Thymus (tissue), 11 donors: Measurements from ENCODE around the gene BTRC. TPM values are rescaled to one million over a fixed set of nuclear protein-coding genes. Genes with fewer than 3 reads are reported as not detected.
A peak's percentile ranks its signal among the peaks of the same experiment; 100 is the strongest.

Experiments used
- DNase-seq, 9 donors: peaks; one replicate each; pipeline ENCODE4 v3.0.0-alpha.2; 2013; ENCODE audit warnings: low spot score in 9 of 9, low read depth in 6 of 9, missing footprints in 1 of 9
- H3K27ac ChIP-seq, 2 donors: one replicate each; pipeline ENCODE4 v1.5.1; 2013; ENCODE audit warnings: control low read depth in 1 of 2, low read depth in 1 of 2, low read length in 1 of 2, mild to moderate bottlenecking in 1 of 2, moderate library complexity in 1 of 2
- H3K27me3 ChIP-seq, 2 donors: one replicate each; pipeline ENCODE4 v1.5.1; 2013; ENCODE audit warnings: low read length in 1 of 2; ENCODE audit not compliant: control insufficient read depth in 2 of 2, insufficient read depth in 1 of 2
- H3K36me3 ChIP-seq, 2 donors: one replicate each; pipeline ENCODE4 v1.5.1; 2013; ENCODE audit warnings: low read length in 1 of 2, mild to moderate bottlenecking in 1 of 2, moderate library complexity in 1 of 2; ENCODE audit not compliant: control insufficient read depth in 2 of 2, insufficient read depth in 2 of 2
- H3K4me1 ChIP-seq, 2 donors: one replicate each; pipeline ENCODE4 v1.5.1; 2013; ENCODE audit warnings: low read length in 2 of 2; ENCODE audit not compliant: control insufficient read depth in 2 of 2, insufficient read depth in 2 of 2
- H3K4me3 ChIP-seq, 2 donors: one replicate each; pipeline ENCODE4 v1.5.1; 2013; ENCODE audit warnings: low read length in 2 of 2, control low read depth in 1 of 2, mild to moderate bottlenecking in 1 of 2
- H3K9me3 ChIP-seq, 2 donors: one replicate each; pipeline ENCODE4 v1.5.1; 2013; ENCODE audit warnings: low read length in 1 of 2, mild to moderate bottlenecking in 1 of 2; ENCODE audit not compliant: control insufficient read depth in 2 of 2, insufficient read depth in 1 of 2
- WGBS: extraction: QIAGEN DNeasy Blood & Tissue Kit; methylation state at CpG from one replicate; pipeline ENCODE4 v1.1.7; 2013; 5-methylcytosine and 5-hydroxymethylcytosine counted together
- polyA plus RNA-seq: library from polyadenylated mRNA; stranded (reverse); fragments of 200-250 nt; gene quantifications from one replicate; pipeline ENCODE4 v1.2.3, GENCODE V29; 2013
- total RNA-seq: library from RNA; stranded (reverse); fragments of 120-200 nt; gene quantifications from one replicate; pipeline ENCODE4 v1.2.4, GENCODE V29; 2013
- donor health status: healthy.

Gene BTRC
- total and polyA plus RNA-seq, 2 donors = 5.0 to 5.3 TPM

DNA sequence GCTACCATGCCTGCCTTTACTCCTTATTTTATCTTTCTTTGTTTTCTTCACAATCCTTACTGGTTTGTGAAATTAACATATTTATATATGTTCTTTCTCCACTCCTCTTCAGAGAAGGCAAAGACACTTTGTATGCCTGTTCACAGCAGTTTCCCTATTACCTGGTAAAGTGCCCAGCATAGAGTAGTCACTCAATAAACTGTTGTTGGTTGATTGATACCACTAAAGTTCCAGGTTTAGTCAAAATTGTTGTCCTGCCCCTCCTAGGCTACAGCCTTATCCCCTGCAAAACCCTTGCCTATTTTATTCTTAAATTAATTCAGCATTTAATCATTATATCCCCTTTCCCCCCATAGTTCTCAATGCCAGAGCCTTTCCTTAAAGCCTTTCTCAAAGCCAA lies 158.0 kb downstream of the BTRC start:
- no peak overlapping the region for H3K4me3 ChIP-seq
- no peak for DNase-seq

DNA sequence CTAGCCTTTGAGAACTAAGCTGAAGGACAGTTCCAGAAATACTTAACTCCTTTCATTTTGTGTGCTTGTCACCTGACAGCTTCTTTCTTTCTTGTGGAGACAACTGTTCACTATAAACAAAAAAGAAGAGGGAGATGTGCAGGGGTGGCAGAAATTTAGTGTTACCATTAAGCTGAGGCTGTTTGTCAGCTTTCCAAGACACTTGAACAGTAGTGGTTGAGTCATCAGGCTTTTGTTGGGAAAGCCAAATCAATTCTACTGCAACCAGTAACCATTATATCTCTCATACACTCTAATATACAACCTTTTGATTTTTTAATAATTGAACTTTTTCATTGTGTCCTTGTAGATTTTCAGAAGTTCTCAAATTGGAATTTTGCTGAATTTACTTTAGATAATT lies 158.8 kb downstream of the BTRC start:
- H3K4me1 ChIP-seq = no peaks in the 10 kb centered on the region
- no peak overlapping the region for H3K27ac ChIP-seq
- no peak for DNase-seq

More for the DNA sequence above, 158.0 kb downstream of the BTRC start:
- Histone ChIP-seq H3K27ac (no peak overlapping the region), H3K9me3 (no peaks in the 10 kb centered on the region), H3K4me1 (no peaks in the 10 kb centered on the region), H3K36me3 (no peaks in the 10 kb centered on the region), H3K27me3 (no peaks in the 10 kb centered on the region)

DNA sequence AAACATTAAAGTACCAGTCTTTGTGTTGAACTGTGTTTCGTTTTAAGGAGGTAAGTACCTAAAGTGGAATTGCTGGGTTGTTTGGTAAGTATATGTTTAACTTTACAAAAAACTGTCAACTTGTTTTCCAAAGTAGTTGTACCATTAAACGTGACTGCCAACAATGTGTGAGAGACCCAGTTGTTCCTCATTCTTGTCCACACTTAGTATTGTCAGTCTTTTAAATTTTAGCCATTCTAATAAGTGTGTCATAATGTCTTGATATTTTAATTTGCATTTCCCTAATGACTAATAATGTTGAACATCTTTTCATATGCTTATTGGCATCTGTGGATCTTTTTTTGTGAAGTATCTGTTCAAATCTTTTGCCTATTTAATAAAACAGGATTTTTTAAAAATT lies 159.8 kb downstream of the BTRC start:
- Histone ChIP-seq H3K27me3 (no peaks in the 10 kb centered on the region), H3K4me3 (no peak overlapping the region), H3K36me3 (no peaks in the 10 kb centered on the region), H3K9me3 (no peaks in the 10 kb centered on the region), H3K27ac (no peak overlapping the region), H3K4me1 (no peaks in the 10 kb centered on the region)
- no peak for DNase-seq
- 97% methylated on average over 2 of the region's 2 CpGs for WGBS

More for the DNA sequence above, 158.8 kb downstream of the BTRC start:
- no peak overlapping the region for H3K4me3 ChIP-seq
- H3K9me3 ChIP-seq = no peaks in the 10 kb centered on the region
- H3K27me3 ChIP-seq = no peaks in the 10 kb centered on the region
- no peaks in the 10 kb centered on the region for H3K36me3 ChIP-seq

DNA sequence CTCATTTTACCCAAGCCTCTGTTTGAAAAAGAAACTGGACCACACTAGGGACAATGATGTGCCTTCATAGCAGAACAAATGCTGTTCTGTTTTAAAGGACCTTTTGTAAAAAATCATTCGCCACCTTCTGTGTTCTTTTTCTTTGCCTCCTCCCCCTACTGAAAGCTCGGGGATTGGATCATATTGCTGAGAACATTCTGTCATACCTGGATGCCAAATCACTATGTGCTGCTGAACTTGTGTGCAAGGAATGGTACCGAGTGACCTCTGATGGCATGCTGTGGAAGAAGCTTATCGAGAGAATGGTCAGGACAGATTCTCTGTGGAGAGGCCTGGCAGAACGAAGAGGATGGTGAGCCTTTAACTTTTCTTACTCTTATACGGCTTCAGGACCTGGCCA lies 171.9 kb downstream of the BTRC start:
- Histone ChIP-seq H3K27ac (no peak overlapping the region), H3K27me3 (no peaks in the 10 kb centered on the region), H3K4me1 (no peaks in the 10 kb centered on the region), H3K9me3 (no peaks in the 10 kb centered on the region), H3K36me3 (no peaks in the 10 kb centered on the region), H3K4me3 (no peak overlapping the region)
- no peak for DNase-seq
- WGBS = 90% methylated on average over 6 of the region's 6 CpGs

DNA sequence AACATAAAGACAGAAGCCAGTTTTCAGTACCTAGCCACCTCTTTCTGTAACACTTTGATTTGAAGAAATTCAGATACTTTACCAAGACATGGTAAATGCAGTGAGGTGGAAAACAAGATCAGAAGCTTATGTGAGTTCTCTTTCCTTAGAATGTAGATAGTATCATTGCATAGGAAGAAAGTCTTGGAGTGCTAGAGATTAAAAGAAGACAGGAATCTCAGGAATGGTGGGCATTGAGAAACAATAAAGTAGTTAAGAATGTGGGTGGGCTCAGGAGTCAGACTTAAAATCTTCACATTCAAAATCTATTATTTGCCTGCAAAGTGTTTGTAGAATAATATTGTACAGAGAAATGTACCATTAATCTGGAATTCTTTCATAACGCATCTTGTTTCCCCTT lies 175.2 kb downstream of the BTRC start:
- Histone ChIP-seq H3K36me3 (peaks cover 3 to 12% of the 10 kb centered on the region in 2 donors), H3K4me1 (no peaks in the 10 kb centered on the region), H3K27me3 (no peaks in the 10 kb centered on the region), H3K4me3 (no peak overlapping the region), H3K27ac (no peak overlapping the region), H3K9me3 (no peaks in the 10 kb centered on the region)
- WGBS = 96% methylated on average over 1 of the region's 1 CpG
- no peak for DNase-seq

DNA sequence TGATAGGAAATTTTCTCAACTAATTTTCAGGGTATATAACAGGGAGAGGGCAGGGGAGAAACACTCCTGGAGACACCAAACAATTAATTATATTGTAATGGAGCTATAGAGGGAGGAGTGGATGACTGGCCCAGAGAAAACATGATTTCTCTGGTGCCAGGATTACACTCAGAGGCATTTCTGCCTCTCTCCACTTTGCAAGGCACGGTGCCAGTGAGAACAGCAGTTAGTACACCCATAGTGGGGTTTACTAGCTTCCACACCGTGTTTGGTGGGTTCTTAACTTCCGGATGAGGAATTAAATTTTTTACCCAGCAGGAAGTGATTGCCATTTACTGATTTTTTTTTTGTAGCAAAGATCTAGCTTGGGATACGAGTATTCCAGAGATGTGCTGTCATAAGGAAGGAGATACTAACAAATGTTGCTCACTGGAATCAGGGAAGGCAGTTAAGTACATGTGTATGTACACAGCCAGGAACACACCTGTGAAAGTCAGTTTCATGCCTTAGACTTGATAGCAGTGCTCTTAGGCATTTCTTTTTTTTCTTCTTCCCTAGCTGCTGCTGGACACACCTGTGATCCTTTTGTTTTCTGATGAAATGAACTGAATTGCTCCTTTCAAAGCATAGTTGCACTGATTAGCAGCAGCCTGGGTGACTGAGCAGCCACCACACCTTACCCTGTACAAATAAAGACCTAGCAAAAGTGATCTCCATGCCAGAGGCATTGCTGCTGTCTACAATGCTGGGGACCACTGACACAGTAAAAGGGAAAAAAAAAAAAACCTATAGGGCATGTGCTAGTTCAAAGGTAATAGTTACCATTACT lies 176.0 kb downstream of the BTRC start:
- 79% methylated on average over 4 of the region's 4 CpGs for WGBS
- Histone ChIP-seq H3K27ac (no peak overlapping the region), H3K9me3 (no peaks in the 10 kb centered on the region), H3K4me3 (no peak overlapping the region), H3K36me3 (peaks cover 3 to 12% of the 10 kb centered on the region in 2 donors), H3K4me1 (no peaks in the 10 kb centered on the region), H3K27me3 (no peaks in the 10 kb centered on the region)
- no peak for DNase-seq

DNA sequence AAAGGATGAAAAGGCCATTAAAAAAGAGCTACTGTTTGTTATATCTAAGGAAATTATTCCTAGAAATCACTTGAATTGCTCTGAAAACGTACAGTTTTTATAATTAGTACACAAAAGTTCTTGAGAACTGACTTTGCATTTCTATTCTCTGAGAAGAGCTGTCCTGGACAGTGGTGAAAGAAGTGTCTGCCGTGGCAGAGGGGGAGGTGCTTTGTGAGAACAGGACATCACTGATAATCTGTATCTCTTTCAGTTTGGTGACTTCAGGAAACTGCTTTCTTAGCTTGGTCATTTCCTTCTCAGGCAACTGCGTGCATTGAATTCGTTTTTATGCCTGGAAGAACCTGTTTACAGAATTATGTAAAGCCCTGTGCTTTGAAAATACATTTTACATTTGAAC lies 182.0 kb downstream of the BTRC start:
- Histone ChIP-seq H3K27ac (no peak overlapping the region), H3K4me3 (no peak overlapping the region), H3K4me1 (no peaks in the 10 kb centered on the region), H3K36me3 (peaks cover 7 to 17% of the 10 kb centered on the region in 2 donors), H3K27me3 (no peaks in the 10 kb centered on the region), H3K9me3 (no peaks in the 10 kb centered on the region)
- DNase-seq = no peak
- 30% methylated on average over 4 of the region's 4 CpGs for WGBS

DNA sequence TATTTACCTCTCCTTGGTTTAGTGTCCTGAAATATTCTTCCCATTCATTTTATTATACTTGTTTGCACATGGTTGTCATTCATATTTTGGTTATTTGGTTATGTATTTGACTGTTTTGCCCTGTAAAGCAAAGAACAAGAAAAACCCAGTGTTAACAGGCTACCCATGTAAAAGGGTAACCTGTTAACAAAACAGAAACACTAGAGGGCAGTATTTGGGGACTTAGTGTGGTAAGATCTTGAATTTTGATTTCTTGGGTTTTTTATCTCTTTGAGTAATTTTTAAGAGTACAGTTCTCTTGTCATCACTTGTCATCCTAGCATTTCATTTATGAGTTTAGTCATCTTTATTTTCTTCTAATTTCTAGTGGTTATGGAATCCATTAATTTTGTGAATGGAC lies 182.8 kb downstream of the BTRC start:
- Histone ChIP-seq H3K36me3 (peaks cover 7 to 17% of the 10 kb centered on the region in 2 donors), H3K27ac (no peak overlapping the region)

DNA sequence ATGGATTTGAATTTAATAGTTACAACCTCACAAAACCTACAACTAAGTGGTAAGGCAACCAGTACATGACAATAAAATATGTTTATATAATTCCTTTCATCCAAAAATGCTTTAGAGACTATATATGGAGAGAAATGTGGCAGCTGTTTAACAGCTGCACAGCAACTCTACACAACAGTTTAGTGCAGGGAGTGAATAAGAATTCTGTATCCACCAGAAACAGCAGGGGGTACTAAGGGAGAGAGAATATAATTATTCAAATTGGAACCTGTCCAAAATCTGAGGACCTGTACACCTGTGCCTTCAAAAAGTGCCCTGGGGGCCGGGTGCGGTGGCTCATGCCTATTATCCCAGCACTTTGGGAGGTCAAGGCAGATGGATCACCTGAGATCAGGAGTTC lies 184.5 kb downstream of the BTRC start:
- no peaks in the 10 kb centered on the region for H3K27me3 ChIP-seq
- peaks cover 4 to 6% of the 10 kb centered on the region in 2 donors for H3K36me3 ChIP-seq
- H3K4me1 ChIP-seq = no peaks in the 10 kb centered on the region
- WGBS = 98% methylated on average over 2 of the region's 2 CpGs
- H3K4me3 ChIP-seq = no peak overlapping the region
- H3K9me3 ChIP-seq = no peaks in the 10 kb centered on the region
- H3K27ac ChIP-seq = no peak overlapping the region
- DNase-seq = no peak

More for the DNA sequence above, 182.8 kb downstream of the BTRC start:
- DNase-seq = peak in 6 of 9 donors; percentile 6 to 57 (median 17)
- no peaks in the 10 kb centered on the region for H3K27me3 ChIP-seq
- no peaks in the 10 kb centered on the region for H3K4me1 ChIP-seq
- H3K9me3 ChIP-seq = no peaks in the 10 kb centered on the region
- H3K4me3 ChIP-seq = no peak overlapping the region
